ENCODE measurements around the gene ADAMTS2. TPM values are rescaled to one million over a fixed set of nuclear protein-coding genes. Genes with fewer than 3 reads are reported as not detected.

The ADAMTS2 gene
- total RNA-seq, 1 experiment from 2014 or later: not detected

DNA sequence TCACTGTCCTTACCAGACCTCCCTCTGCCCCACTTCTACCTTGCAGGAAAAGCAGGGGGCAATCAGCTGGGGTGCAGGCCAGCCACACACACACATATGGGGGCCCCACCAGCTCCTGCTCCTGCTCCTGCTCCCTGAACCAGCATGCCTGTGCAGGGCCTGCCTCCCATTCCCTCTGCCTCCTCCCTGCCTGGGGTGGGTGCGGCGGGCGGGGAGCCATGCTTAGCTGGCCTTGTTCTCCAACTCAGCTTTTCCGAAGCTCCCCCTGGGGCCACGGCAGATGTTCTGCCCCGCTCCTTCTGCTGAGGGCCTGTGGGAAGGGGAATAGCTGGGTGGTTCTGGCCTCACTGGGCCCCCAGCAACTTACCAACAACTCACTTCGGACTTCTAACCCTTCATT lies 195.2 kb downstream of the ADAMTS2 start:
- no peaks in the 10 kb centered on the region for H3K9me3 ChIP-seq (ENCODE audit: low read length)
- no peak overlapping the region for H3K4me3 ChIP-seq (ENCODE audit: low read length)
- DNase-seq: no peak
- H3K27ac ChIP-seq (ENCODE audit: low read length): no peak overlapping the region
- BruUV-seq (replicated peaks): no TSS peak
- ATAC-seq: no peak
- no peaks in the 10 kb centered on the region for H3K36me3 ChIP-seq (ENCODE audit: low read depth, low read length)
- no peaks in the 10 kb centered on the region for H3K9me2 ChIP-seq (replicated peaks; ENCODE audit: low read length)
- no peaks in the 10 kb centered on the region for H3F3A ChIP-seq (ENCODE audit: low read length, unreplicated experiment)
- H4K20me1 ChIP-seq (ENCODE audit: low read length): no peaks in the 10 kb centered on the region
- intact Hi-C loops (cut with micrococcal nuclease): no loop called here
- no peak overlapping the region for H2AFZ ChIP-seq (ENCODE audit: low read length)
- ChIA-PET POLR2A (ENCODE audit: unreplicated experiment) (no interaction called here), CTCF (no interaction called here)
- H3K27me3 ChIP-seq (ENCODE audit: low read length): no peaks in the 10 kb centered on the region
- H3K9ac ChIP-seq (ENCODE audit: low read length): no peak overlapping the region
- no peaks in the 10 kb centered on the region for H3K4me1 ChIP-seq (ENCODE audit: insufficient read depth, low read length)
- TF ChIP-seq, protein P1, sequence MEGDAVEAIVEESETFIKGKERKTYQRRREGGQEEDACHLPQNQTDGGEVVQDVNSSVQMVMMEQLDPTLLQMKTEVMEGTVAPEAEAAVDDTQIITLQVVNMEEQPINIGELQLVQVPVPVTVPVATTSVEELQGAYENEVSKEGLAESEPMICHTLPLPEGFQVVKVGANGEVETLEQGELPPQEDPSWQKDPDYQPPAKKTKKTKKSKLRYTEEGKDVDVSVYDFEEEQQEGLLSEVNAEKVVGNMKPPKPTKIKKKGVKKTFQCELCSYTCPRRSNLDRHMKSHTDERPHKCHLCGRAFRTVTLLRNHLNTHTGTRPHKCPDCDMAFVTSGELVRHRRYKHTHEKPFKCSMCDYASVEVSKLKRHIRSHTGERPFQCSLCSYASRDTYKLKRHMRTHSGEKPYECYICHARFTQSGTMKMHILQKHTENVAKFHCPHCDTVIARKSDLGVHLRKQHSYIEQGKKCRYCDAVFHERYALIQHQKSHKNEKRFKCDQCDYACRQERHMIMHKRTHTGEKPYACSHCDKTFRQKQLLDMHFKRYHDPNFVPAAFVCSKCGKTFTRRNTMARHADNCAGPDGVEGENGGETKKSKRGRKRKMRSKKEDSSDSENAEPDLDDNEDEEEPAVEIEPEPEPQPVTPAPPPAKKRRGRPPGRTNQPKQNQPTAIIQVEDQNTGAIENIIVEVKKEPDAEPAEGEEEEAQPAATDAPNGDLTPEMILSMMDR (conservative IDR thresholded peaks at IDR 0.05; ENCODE audit: low read depth, low read length): no peak
- TF ChIP-seq EZH2phosphoT487 (IDR thresholded peaks at IDR 0.05; ENCODE audit: borderline replicate concordance, low read length): no peak
- no peaks in the 10 kb centered on the region for H3K79me2 ChIP-seq (ENCODE audit: low read length)
- no peak overlapping the region for H3K4me2 ChIP-seq (ENCODE audit: low read length)

DNA sequence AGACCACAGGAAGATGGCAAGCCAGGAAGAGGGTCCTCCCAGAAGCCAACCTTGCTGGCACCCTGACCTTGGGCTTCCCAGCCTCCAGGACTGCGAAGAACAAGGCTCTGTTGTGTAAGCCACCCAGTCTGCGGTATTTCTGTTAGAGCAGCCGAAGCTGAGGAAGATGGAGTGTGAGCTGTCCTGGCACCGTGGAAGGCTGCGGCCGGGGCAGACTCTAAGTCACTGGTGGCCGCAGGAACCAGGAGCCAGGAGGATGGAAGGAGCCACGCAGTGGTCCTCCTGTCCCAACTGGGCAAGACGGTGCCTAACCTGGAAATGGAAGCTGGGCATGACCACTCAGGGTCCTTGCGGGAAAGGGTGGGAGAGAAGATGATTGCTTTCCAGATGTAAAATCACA lies 196.0 kb downstream of the ADAMTS2 start:
- H3K9me3 ChIP-seq (ENCODE audit: low read length): no peaks in the 10 kb centered on the region
- no peaks in the 10 kb centered on the region for H3F3A ChIP-seq (ENCODE audit: low read length, unreplicated experiment)
- H3K27ac ChIP-seq (ENCODE audit: low read length): no peak overlapping the region
- TF ChIP-seq EZH2 (IDR thresholded peaks at IDR 0.05; ENCODE audit: low read length, unreplicated experiment): no peak
- TF ChIP-seq, protein P1 (conservative IDR thresholded peaks at IDR 0.05; ENCODE audit: low read depth, low read length): no peak
- H3K36me3 ChIP-seq (ENCODE audit: low read depth, low read length): no peaks in the 10 kb centered on the region
- no peak overlapping the region for H2AFZ ChIP-seq (ENCODE audit: low read length)
- DNase-seq: no peak
- H3K4me2 ChIP-seq (ENCODE audit: low read length): no peak overlapping the region
- H3K79me2 ChIP-seq (ENCODE audit: low read length): no peaks in the 10 kb centered on the region
- intact Hi-C loops (cut with micrococcal nuclease): no loop called here
- H3K9ac ChIP-seq (ENCODE audit: low read length): no peak overlapping the region
- POLR2A ChIA-PET (ENCODE audit: unreplicated experiment): no interaction called here
- no peak for ATAC-seq
- no TSS peak for BruUV-seq (replicated peaks)
- H3K27me3 ChIP-seq (ENCODE audit: low read length): no peaks in the 10 kb centered on the region
- H3K9me2 ChIP-seq (replicated peaks; ENCODE audit: low read length): no peaks in the 10 kb centered on the region
- no peaks in the 10 kb centered on the region for H4K20me1 ChIP-seq (ENCODE audit: low read length)
- no peak overlapping the region for H3K4me3 ChIP-seq (ENCODE audit: low read length)
- no peaks in the 10 kb centered on the region for H3K4me1 ChIP-seq (ENCODE audit: insufficient read depth, low read length)
- CTCF ChIA-PET: no interaction called here

DNA sequence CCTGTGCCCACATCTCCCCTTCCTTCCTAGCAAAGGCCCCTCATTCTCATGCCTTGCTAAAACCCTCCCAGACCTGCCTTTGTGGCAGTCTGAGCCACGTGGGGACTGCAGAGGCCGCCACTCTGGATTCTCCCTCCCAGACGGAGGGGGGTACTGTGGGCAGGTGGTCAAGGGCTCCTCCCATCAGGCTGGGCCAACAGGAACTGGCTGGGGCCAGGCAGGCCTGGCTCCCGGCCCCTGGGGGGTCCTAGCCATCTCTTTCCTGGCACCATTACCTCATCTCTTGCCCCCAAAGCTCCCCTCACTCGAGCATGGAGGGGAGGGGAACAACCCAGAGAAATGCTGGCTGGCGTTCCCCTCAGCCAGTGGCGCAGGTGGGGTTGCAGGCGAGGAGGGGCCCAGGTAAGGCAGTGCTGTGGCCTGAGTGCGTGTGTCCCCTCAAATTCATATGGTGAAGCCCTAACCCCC lies 196.5 kb downstream of the ADAMTS2 start:
- no peak for ATAC-seq
- Histone ChIP-seq H3K36me3 (ENCODE audit: low read depth, low read length) (no peaks in the 10 kb centered on the region), H3K9me2 (replicated peaks; ENCODE audit: low read length) (no peaks in the 10 kb centered on the region)

More for the DNA sequence above, 196.5 kb downstream of the ADAMTS2 start:
- POLR2A ChIA-PET (ENCODE audit: unreplicated experiment): no interaction called here
- DNase-seq: no peak
- Histone ChIP-seq H4K20me1 (ENCODE audit: low read length) (no peaks in the 10 kb centered on the region), H3K9ac (ENCODE audit: low read length) (no peak overlapping the region), H3K4me2 (ENCODE audit: low read length) (no peak overlapping the region), H3K4me1 (ENCODE audit: insufficient read depth, low read length) (no peaks in the 10 kb centered on the region), H3F3A (ENCODE audit: low read length, unreplicated experiment) (no peaks in the 10 kb centered on the region), H3K4me3 (ENCODE audit: low read length) (no peak overlapping the region), H3K9me3 (ENCODE audit: low read length) (no peaks in the 10 kb centered on the region), H3K27ac (ENCODE audit: low read length) (no peak overlapping the region), H2AFZ (ENCODE audit: low read length) (no peak overlapping the region), H3K79me2 (ENCODE audit: low read length) (no peaks in the 10 kb centered on the region), H3K27me3 (ENCODE audit: low read length) (no peaks in the 10 kb centered on the region)
- CTCF ChIA-PET: no interaction called here
- intact Hi-C loops (cut with micrococcal nuclease): no loop called here
- no TSS peak for BruUV-seq (replicated peaks)
- TF ChIP-seq EZH2 (IDR thresholded peaks at IDR 0.05; ENCODE audit: low read length, unreplicated experiment) (no peak), EZH2phosphoT487 (IDR thresholded peaks at IDR 0.05; ENCODE audit: borderline replicate concordance, low read length) (no peak)
- TF ChIP-seq, protein P1 (conservative IDR thresholded peaks at IDR 0.05; ENCODE audit: low read depth, low read length): no peak
